Measurements from ENCODE around the gene PUSL1.
A peak's percentile ranks its signal among the peaks of the same experiment; 100 is the strongest.

Gene PUSL1

GRCh38 chr1:1356796-1357401 is 48.5 kb downstream of the PUSL1 start:
- H3K23ac ChIP-seq (ENCODE audit: low read depth, low read length, poor library complexity): peak overlapping the region; percentile 65
- H3K27me3 ChIP-seq (ENCODE audit: control insufficient read depth in 3 of 3, insufficient read depth in 3 of 3, low read depth in 1 of 3, low read length in 3 of 3): peaks cover 0 to 25% (median 14%) of the 10 kb centered on the region in 3 experiments
- H2AFZ ChIP-seq (ENCODE audit: low read length): no peak overlapping the region
- no peak overlapping the region for H3K27ac ChIP-seq (replicated peaks; ENCODE audit: low read length)
- H4K8ac ChIP-seq (ENCODE audit: low read depth, low read length): no peak overlapping the region
- peak overlapping the region; percentile 99 for H2AK5ac ChIP-seq (ENCODE audit: low read depth, low read length)
- H4K91ac ChIP-seq (ENCODE audit: low read depth, low read length, poor library complexity): peak overlapping the region; percentile 97
- peak overlapping the region; percentile 25 for H3K14ac ChIP-seq (ENCODE audit: low read length)
- peak overlapping the region; percentile 85 for H2BK15ac ChIP-seq (ENCODE audit: low read length)
- H3K4me2 ChIP-seq (ENCODE audit: insufficient read depth, low read length, poor library complexity, severe bottlenecking): peak overlapping the region; percentile 40
- H3K4me1 ChIP-seq (ENCODE audit: control insufficient read depth in 2 of 2, insufficient read depth in 1 of 2, low read depth in 1 of 2, low read length in 2 of 2): peaks cover 56 to 60% of the 10 kb centered on the region in 2 donors
- no CpG with 5 or more reads among the region's 26 CpGs for WGBS, 2 donors (ENCODE audit: extremely low coverage in 2 of 2, insufficient read length in 2 of 2, insufficient replicate concordance in 1 of 2)
- peak overlapping the region; percentile 75 for H2BK5ac ChIP-seq (ENCODE audit: low read length)
- H3K36me3 ChIP-seq (replicated peaks in 1 of 2; ENCODE audit: control insufficient read depth in 2 of 2, insufficient read depth in 2 of 2, low read length in 2 of 2): peaks cover 2 to 5% of the 10 kb centered on the region in 2 donors
- peak overlapping the region; percentile 82 for H2BK12ac ChIP-seq (ENCODE audit: low read length)
- no peak for DNase-seq (ENCODE audit: low spot score)
- H2BK120ac ChIP-seq (ENCODE audit: low read depth, low read length): peak overlapping the region; percentile 91
- H3K18ac ChIP-seq (ENCODE audit: low read length): peak overlapping the region; percentile 93
- peak overlapping the region; percentile 66 for H3K4ac ChIP-seq (ENCODE audit: low read length)
- peak overlapping the region; percentile 60 for H3K9ac ChIP-seq (ENCODE audit: low read depth, low read length, poor library complexity)
- peaks cover 4% of the 10 kb centered on the region for H3K79me1 ChIP-seq (ENCODE audit: low read depth, low read length)
- peaks cover 0 to 3% of the 10 kb centered on the region in 2 donors for H3K9me3 ChIP-seq (replicated peaks in 1 of 2; ENCODE audit: control insufficient read depth in 2 of 2, insufficient read depth in 1 of 2, low read depth in 1 of 2, low read length in 2 of 2)
- H3K4me3 ChIP-seq (ENCODE audit: low read length in 2 of 2): peak overlapping the region in 1 of 2 donors; percentile 39

DNA sequence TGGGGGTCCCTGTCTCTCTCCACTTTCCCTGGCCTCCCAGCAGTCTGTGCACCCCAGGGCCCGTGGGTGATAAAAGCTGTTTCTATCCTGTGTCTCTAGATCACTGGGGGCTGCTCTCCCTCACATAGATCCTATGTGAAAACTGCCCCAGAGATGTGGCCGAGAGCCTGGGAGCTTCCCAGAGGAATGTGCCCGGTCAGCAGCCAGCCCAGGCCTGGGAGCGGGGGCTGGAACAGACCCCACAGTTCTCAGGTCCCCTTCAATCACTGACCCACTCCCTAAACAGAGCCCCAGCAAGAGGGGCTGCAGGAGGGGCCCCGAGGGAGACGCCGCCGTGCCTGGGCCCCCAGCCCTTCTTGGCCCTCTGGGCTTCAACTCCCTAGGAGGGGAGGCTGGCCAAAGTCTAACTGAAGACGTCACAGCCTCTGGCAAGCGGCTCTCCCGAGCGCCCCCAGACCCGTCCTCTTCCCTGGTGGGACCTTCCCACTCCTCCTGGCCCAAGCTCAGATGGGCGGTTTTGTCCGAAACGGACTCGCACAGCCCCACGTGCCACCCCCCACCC is 49.6 kb downstream of the PUSL1 start:
- peak overlapping the region; percentile 65 for H2AFZ ChIP-seq (ENCODE audit: low read length)
- peak overlapping the region; percentile 17 for H4K8ac ChIP-seq (ENCODE audit: low read depth, low read length)
- peaks cover 54 to 57% of the 10 kb centered on the region in 2 donors for H3K4me1 ChIP-seq (ENCODE audit: control insufficient read depth in 2 of 2, insufficient read depth in 1 of 2, low read depth in 1 of 2, low read length in 2 of 2)
- DNase-seq (ENCODE audit: low spot score): no peak
- peak overlapping the region; percentile 79 for H4K91ac ChIP-seq (ENCODE audit: low read depth, low read length, poor library complexity)
- H3K9ac ChIP-seq (ENCODE audit: low read depth, low read length, poor library complexity): peak overlapping the region; percentile 44
- peaks cover 0 to 23% (median 14%) of the 10 kb centered on the region in 3 experiments for H3K27me3 ChIP-seq (ENCODE audit: control insufficient read depth in 3 of 3, insufficient read depth in 3 of 3, low read depth in 1 of 3, low read length in 3 of 3)
- H3K4me2 ChIP-seq (ENCODE audit: insufficient read depth, low read length, poor library complexity, severe bottlenecking): peak overlapping the region; percentile 14
- WGBS, 2 donors (ENCODE audit: extremely low coverage in 2 of 2, insufficient read length in 2 of 2, insufficient replicate concordance in 1 of 2): no CpG with 5 or more reads among the region's 18 CpGs
- H2BK5ac ChIP-seq (ENCODE audit: low read length): peak overlapping the region; percentile 70
- H3K23ac ChIP-seq (ENCODE audit: low read depth, low read length, poor library complexity): peak overlapping the region; percentile 96
- peak overlapping the region; percentile 99 for H2BK120ac ChIP-seq (ENCODE audit: low read depth, low read length)
- H3K36me3 ChIP-seq (replicated peaks in 1 of 2; ENCODE audit: control insufficient read depth in 2 of 2, insufficient read depth in 2 of 2, low read length in 2 of 2): peaks cover 0 to under 1% of the 10 kb centered on the region in 2 donors
- peak overlapping the region; percentile 16 to 39 for H3K4me3 ChIP-seq (ENCODE audit: low read length in 2 of 2)
- peak overlapping the region; percentile 93 for H3K4ac ChIP-seq (ENCODE audit: low read length)
- H3K27ac ChIP-seq (replicated peaks; ENCODE audit: low read length): no peak overlapping the region
- H2BK12ac ChIP-seq (ENCODE audit: low read length): peak overlapping the region; percentile 73
- H3K18ac ChIP-seq (ENCODE audit: low read length): peak overlapping the region; percentile 97
- peak overlapping the region; percentile 97 for H2BK15ac ChIP-seq (ENCODE audit: low read length)
- H3K14ac ChIP-seq (ENCODE audit: low read length): no peak overlapping the region
- H3K9me3 ChIP-seq (replicated peaks in 1 of 2; ENCODE audit: control insufficient read depth in 2 of 2, insufficient read depth in 1 of 2, low read depth in 1 of 2, low read length in 2 of 2): no peaks in the 10 kb centered on the region
- H3K79me1 ChIP-seq (ENCODE audit: low read depth, low read length): peaks cover 3% of the 10 kb centered on the region
- H2AK5ac ChIP-seq (ENCODE audit: low read depth, low read length): peak overlapping the region; percentile 94

- H3K14ac ChIP-seq (ENCODE audit: low read length): peak within 1 kb of the TSS; percentile 14
- peak within 1 kb of the TSS; percentile 97 for H2BK15ac ChIP-seq (ENCODE audit: low read length)
- H3K23ac ChIP-seq (ENCODE audit: low read depth, low read length, poor library complexity): peak within 1 kb of the TSS; percentile 96
- H3K4me2 ChIP-seq (ENCODE audit: insufficient read depth, low read length, poor library complexity, severe bottlenecking): peak within 1 kb of the TSS; percentile 25
- no CpG with 5 or more reads among the region's 29 CpGs for WGBS, 2 donors (ENCODE audit: extremely low coverage in 2 of 2, insufficient read length in 2 of 2, insufficient replicate concordance in 1 of 2)
- no peaks in the 10 kb centered on the region for H3K9me3 ChIP-seq (replicated peaks in 1 of 2; ENCODE audit: control insufficient read depth in 2 of 2, insufficient read depth in 1 of 2, low read depth in 1 of 2, low read length in 2 of 2)
- H4K91ac ChIP-seq (ENCODE audit: low read depth, low read length, poor library complexity): peak within 1 kb of the TSS; percentile 79
- peak within 1 kb of the TSS; percentile 99 for H2BK12ac ChIP-seq (ENCODE audit: low read length)
- DNase-seq (ENCODE audit: low spot score): no peak
- H3K27ac ChIP-seq (replicated peaks; ENCODE audit: low read length): peak within 1 kb of the TSS; percentile 88
- peaks cover 53 to 54% of the 10 kb centered on the region in 2 donors for H3K4me1 ChIP-seq (ENCODE audit: control insufficient read depth in 2 of 2, insufficient read depth in 1 of 2, low read depth in 1 of 2, low read length in 2 of 2)
- H2BK120ac ChIP-seq (ENCODE audit: low read depth, low read length): peak within 1 kb of the TSS; percentile 99
- H4K8ac ChIP-seq (ENCODE audit: low read depth, low read length): peak within 1 kb of the TSS; percentile 72
- peak within 1 kb of the TSS; percentile 16 to 39 for H3K4me3 ChIP-seq (ENCODE audit: low read length in 2 of 2)
- H2AFZ ChIP-seq (ENCODE audit: low read length): peak within 1 kb of the TSS; percentile 74
- peak within 1 kb of the TSS; percentile 94 for H2AK5ac ChIP-seq (ENCODE audit: low read depth, low read length)
- peaks cover 0 to 18% (median 13%) of the 10 kb centered on the region in 3 experiments for H3K27me3 ChIP-seq (ENCODE audit: control insufficient read depth in 3 of 3, insufficient read depth in 3 of 3, low read depth in 1 of 3, low read length in 3 of 3)
- H3K9ac ChIP-seq (ENCODE audit: low read depth, low read length, poor library complexity): peak within 1 kb of the TSS; percentile 50
- peak within 1 kb of the TSS; percentile 97 for H3K18ac ChIP-seq (ENCODE audit: low read length)
- no peaks in the 10 kb centered on the region for H3K36me3 ChIP-seq (replicated peaks in 1 of 2; ENCODE audit: control insufficient read depth in 2 of 2, insufficient read depth in 2 of 2, low read length in 2 of 2)
- H3K79me1 ChIP-seq (ENCODE audit: low read depth, low read length): peaks cover 3% of the 10 kb centered on the region
- H2BK5ac ChIP-seq (ENCODE audit: low read length): peak within 1 kb of the TSS; percentile 70
- H3K4ac ChIP-seq (ENCODE audit: low read length): peak within 1 kb of the TSS; percentile 94
These were observed 50.3 kb downstream of the PUSL1 start, which contains the start of gene MXRA8 for GRCh38 chr1:1358433-1359271. Gene MXRA8, minus strand, starts transcription at chr1:1358555. Its CDS starts 51 bp downstream, at chr1:1358504.
